ENCODE data around the gene DNAI1.
"Not testable (repeated sequence)": the region's sequence is repeated elsewhere in the genome, so short reads cannot be mapped to it uniquely, and the experiment has no call there.

Gene DNAI1

DNA sequence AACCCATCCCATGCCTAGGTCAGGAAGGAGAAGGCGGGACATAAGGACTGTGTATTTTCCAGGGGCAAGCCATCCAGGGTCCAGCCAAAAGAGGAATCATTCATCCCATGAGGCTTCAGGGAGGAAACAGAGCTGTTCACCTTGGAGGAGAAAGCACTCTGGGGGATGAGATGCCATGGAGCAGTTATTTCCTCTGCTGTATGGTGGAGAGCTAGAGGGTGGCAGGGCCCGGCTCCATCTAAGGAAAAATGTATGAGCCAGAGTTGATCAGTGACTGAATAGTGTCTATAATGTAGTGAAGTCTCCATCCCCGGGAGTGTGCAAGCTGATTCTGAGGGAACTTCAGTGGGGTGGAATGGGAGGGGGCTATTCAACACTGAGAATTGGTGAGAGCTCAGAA is 56.2 kb downstream of the DNAI1 start:
- no peak for DNase-seq

DNA sequence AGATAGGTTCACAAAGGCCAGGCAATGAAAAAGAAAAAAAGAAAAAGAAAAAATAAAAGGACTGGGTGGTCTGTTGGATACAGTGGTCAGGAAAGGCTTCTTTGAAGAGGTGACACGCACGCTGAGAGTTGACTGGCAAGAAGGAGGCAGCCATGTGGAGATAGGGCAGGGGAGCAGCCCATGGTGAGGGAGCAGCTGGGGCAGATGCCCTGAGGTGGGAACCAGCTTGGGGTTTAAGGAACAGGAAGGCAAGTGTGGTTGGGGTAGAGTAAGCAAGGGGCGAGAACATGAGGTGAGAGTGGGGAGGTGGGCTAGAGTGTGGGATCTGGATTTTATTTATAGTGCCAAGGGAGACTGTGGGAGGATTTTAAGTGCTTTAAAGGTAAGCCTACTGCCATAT is 57.4 kb downstream of the DNAI1 start:
- no peak for DNase-seq

DNA sequence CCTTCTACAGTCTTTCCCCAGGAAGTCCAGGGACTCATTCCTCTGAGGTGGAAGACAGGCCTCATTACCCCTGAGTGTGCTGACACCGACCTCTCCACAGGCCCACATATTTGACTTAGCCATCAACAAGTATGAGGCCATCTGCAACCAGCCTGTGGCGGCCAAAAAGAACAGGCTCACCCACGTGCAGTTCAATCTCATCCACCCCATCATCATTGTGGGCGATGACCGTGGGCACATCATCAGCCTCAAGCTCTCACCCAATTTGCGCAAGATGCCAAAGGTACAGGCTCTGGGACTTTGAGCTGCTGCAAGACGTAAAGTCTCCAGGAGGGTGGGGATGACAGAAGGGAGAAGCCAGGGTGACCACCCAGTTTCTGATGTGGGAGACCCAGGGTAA is 58.6 kb downstream of the DNAI1 start:
- DNase-seq, result no peak

DNA sequence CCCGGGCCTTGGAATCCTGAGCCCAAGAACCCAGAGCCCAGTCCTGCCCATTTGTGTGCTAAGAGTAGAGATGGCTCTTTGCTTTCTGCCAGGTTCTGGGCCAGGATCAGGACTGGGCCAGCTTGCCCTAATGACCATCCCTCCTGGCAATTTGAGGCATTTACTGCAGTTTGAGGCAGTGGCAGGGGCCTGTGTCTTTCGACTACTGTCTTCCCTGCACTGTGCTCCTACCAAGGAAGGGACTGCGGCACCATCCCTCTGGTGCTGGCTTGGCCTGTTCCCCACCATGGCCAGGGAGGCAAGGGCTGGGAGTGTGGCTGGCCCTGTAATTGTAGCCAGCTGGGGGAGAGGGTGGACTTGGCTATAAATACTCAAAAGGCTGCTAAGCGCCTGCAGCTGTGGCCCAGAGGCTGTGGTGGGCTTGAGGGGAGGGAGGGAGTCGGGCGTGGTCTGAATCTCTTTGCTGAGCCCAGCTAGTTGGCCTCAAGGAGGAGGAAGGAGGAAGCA is 59.6 kb downstream of the DNAI1 start:
- no peak for DNase-seq

DNA sequence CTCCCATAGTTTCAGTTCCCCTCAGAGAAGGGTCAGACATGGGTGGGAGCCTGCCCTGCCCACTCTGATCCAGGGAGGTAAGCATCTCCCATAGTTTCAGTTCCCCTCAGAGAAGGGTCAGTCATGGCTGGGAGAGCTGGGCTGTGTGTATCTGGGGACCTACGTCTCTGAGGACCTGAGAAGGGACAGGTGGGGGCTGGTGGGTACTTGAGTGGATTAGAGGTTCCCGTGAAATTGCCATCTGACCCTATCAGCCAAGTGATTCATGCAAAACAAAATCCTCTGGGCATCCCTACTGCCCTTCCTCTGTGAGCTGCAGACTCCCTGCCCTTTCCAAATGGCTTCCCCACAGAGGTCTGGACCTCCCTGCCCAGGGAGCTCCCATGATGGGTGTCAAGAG is 60.3 kb downstream of the DNAI1 start:
- DNase-seq, result no peak

DNA sequence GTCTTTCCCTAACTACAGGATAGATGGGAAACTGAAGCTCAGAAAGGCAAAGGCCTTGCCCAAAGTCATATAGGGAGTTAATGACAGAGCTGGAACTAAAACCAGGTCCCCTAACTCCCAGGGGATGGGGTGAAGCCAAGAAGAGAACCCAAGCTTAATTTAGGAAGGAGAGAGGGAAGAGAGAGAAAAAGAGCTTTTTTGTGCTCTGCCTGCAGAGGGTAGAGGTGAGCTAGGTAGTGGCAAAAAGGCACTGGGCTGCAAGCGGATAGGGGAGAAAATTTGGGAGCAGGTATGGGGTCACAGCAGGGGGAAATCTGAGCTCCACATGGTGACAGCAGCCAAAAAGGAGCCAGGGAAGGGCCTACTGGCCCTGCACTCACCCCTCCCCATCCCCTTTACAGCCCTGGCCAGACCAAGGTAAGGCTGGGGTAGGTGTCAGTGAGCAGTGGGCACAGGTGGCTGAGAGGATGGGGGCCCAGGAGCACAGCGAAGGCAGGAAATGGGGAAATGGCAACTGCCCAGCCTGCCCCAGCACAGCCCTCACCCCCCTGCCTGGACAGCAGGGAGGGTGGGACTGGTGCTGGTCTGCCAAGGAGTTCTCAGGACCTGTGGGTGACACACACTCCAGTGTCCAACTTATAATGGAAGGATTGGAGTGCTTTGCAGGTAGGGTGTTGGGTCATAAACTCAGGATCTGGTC is 60.9 kb downstream of the DNAI1 start:
- no peak for DNase-seq

DNA sequence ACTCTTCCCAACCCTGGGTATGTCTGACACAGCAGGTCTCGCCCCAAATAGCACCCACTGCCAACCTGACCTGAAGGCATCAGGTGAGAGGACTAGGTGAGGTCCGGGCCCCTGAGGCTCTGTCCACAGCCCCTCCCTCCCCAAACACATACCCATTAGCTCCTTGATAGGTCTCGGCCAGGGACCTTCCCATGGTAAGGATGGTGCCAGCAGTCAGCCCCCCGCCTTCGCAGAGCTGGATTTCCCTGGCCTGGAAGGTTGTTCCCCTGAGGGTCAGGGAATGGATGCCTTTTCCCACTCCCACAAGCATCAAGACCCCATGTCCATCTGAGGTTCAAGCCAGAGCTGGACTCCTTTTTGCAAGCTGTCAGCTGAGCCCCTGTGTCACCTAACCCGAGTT is 61.5 kb downstream of the DNAI1 start:
- no peak for DNase-seq

DNA sequence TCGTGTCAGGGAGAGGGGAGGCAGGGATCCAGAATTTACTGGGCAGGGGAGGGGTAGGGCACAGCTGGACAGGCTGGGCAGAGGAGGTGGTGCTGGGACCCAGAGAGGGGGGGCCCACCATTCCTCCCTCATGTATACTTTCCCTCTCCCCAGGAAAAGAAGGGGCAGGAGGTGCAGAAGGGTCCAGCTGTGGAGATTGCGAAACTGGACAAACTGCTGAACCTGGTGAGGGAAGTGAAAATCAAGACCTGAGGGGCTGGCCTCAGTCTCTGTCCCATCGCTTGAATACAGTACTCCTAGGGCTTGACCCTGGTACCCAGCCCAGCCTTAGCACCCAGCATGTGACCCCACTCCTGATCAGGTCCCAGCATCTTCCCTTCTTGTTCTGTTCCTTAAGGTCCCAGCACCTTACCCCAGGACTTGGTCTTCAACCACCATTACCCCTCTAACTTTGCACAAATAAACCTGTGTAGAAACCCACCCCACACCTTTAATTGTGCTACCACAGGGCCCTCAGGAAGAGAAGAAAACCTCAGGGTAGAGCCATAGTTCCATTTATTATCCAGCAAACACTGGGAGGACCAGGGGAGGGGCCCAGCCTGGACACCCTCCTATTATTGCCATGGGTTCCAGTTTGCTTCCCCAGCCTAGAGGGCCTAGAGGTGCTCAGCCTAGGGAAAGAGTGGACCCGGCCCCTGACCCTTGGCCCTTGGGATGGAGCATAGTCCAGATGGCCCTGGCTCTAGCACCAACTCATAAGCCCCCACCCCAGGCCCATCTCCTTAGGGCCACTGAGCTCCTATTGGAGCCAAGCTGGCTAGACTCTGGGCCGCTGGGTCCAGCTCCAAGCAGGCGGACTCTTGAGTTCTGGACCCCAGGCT is 62.1 kb downstream of the DNAI1 start:
- DNase-seq, result no peak

DNA sequence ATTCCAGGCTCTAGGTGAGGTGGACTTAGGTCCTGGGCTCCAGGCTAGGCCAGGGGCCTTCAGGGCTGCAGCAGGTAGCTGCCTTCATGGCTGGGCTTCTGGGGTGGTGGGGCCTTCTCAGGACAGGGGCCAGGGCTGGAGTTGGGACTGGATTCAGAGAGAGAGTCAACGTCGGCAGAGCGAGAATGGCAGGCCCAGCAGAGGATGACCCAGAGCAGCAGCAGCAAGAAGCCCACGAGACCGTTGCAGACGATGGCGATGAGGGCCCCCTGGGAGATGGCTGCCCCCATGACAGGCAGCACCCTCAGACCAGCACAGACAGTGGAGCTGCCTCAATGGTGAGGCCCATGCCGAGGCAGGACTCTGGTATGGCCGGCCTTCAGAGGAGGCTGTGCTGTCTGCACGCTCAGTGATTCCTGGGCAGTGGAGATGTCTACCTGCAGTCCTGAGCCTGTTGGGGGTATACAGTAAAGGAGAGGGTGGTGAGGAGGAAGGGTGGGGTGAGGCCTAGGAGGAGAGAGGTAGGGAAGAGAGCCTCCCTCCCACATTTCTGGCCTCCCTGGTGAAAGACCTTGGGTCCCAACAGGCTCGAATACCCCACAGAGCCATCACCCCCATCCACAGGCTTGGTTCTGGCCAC is 62.9 kb downstream of the DNAI1 start:
- no peak for DNase-seq

DNA sequence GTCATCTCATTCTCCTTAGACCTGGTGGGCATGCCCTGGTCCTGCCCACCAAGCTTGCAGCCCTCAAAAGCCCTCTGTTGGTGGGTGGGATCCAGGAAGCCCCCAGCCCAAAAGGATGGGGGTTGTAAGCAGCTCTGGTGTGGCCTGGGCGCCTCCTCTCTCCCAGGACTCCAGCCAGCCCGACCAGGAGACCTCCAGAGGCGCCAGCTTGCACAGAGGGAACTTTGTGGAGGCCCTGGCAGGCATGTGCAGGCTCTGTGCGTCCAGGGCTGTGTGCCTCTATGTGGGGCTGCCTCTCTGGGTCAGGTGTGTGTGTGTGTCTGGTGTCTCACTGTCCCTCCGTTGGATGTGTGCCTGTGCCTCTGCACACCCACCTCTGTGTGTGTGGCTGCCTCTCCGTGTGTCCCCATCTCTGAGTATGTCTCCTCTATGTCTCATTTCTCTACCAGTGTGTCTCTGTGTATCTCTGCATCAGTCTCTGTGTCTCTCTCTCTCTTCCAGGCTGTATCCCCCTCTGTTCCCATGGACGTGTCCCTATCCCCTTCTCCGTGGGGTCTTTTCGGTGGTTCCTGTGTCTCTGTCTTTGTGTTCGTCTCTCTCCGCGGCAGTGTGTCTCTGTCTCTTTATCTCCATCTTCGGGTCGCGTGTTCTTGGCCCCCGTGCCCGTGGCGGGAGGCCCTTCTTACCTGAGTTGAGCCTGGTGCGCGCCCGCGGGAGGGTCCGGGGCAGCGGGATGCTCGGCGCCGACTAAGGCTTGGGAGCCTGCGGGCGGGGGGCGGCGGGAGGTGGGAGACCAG is 63.7 kb downstream of the DNAI1 start:
- no peak for DNase-seq

DNA sequence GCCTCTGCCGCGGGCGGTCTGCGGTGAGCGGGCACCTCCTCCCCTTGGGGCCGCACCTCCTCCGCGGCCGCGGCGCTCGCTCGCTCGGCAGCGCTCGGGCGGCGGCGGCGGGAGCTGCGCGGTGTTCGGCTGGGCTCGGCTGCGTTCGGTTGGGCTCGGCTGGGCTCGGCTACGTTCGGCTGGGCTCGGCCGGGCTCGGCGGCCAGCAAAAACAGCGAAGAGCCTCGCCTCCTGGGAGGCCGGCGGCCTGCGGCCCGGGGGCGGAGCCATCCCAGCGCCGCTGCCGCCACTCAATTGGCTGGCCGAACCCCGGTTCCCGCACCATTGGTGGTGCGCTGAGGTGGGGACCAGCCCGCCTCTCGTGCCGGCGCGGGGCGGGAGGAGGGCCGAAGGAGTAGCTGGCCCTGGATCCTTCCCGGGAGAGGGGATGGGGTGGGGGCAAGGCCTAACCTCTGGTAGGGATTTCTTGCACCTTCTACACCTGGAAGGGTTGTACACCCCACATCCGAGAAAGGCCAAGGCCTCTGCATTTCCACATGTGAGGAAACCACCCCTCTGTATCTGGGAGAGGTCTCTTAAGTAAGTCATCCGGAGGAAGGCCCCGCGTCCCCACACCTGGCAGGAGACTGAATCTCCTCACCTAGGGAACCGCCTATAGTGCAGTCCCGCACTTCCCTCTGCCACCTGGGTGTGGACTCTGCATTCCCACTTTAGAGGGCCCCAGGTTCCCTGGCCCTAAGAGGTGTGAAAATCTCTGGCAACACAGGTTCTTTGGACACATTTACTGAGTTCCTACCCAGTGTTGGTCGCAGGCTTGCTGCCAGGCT is 64.6 kb downstream of the DNAI1 start, which contains the start of gene ENHO:
TSS of gene ENHO (minus strand) at position 20 of the 827 bp plus-strand sequence. CDS start 1,295 bp downstream, outside the sequence.
- DNase-seq, result peak; percentile 94

DNA sequence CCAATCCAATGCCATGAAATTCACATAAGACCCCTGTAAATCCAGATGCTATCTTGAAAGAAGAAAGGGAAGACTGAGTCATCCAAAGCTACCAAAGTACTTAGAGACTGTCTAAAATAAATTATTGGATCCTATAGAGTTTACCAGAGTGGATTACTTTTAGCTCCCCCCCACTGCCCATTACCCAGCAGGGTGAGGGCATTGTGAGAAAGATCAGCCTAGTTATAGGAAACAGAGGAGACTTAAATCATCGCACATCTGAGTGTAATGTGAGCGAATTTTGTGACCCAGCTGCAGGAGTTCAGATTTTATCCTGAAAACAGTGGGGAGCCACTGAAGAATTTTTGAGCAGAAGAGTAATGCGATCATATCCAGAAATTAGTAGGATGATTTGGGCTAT is 65.7 kb downstream of the DNAI1 start:
- no peak for DNase-seq

DNA sequence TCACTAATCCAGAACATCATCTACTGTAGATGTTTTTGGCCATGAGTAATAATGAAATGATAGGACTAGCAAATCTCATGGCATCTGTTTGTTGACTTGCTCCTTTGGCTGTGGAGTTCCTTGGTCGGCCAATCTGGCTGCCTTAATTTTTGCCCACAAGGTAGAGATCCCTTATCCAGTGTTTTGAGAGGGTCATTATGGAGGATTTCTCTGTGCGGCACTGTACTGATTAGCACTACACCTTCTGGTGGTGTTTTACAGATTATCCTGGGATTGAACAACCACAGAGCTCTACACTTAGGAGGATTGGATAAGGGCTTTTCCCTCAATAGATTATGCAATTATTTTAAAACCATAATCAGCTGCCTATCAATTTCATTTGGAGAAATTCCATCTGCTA is 67.4 kb downstream of the DNAI1 start:
- no peak for DNase-seq

DNA sequence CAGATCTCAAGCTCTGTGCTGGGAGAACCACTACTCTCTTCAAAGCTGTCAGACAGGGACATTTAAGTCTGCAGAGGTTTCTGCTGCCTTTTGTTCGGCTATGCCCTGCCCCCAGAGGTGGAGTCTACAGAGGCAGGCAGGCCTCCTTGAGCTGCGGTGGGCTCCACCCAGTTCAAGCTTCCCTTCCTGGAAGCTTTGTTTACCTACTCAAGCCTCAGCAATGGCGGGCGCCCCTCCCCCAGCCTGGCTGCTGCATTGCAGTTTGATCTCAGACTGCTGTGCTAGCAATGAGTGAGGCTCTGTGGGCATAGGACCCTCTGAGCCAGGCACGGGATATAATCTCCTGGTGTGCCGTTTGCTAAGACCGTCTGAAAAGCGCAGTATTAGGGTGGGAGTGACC is 73.4 kb downstream of the DNAI1 start:
- not testable (repeated sequence) for DNase-seq

DNA sequence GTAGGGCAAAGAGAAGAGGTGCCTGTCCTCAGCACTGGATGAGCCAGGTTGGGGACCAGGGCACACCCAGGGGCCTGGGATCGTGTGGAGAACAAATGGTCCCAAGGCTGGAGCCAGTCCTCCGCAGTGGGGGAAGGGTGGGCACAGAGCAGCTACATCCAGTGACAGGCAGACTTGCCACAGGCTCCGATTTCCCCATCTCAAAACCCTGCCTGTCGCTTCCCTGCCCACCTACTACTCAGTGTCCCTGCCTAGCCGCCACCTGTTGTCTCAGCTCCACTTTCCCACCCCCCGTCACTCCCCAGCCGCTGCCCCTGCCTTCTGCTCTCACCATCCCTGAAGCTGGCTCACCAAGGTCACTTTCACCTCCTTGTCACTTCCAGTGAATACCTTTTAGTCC is 78.1 kb downstream of the DNAI1 start:
- DNase-seq, result no peak

DNA sequence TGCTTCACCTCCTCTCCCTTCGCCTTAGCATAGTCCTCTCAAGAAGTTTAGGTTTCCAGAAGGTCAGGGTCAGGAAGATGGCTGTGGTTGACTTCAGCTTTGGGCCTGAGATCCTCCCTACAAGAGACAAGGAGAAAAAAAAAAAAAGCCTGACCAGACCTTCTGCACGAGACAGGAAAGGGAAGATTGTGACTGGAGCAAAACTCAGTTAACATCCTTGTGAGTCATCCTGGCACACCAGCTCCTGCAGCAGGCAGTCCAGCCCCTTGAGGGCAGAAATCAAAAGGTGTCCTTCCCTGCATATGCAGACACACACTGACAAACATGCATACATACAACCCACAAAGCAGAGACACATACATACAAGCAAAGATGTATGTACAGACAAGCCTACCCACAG is 82.2 kb downstream of the DNAI1 start:
- DNase-seq, result no peak

DNA sequence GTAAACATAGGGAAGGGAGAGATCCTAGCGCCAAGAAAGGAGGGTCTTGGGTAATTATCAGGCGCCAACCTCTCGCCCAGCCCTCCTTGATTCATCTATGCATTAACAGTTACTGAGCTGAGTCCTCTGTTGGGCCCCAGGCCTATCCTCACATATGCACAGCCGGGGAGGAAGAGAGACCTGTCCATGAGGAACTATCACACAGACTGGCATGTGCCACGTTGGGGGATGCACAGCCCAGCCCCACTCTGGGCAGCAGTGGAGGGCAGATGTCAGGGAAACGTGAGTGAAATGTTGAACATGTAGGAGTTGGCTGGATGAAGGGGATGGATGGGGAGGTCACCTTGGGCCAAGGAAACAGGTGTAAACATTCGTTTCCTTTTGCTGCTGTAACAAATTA is 82.9 kb downstream of the DNAI1 start:
- DNase-seq, result no peak

DNA sequence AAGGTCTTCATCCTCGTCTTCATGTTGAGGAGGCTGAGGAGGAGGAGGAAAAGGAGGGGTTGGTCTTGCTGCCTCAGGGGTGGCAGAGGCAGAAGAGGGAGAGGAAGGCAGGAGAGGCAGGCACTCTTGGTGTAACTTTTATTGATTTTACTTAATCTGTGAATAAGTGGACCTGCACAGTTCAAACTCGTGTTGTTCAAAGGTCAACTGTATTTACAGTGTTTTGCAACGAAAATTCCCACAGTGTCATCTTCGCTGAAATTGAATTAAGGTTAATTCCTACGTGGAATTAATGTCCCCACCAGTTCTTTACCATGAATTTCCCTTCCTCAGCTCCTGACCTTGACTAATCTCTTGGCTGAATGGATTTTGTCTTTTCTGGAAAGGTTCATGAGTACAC is 85.4 kb downstream of the DNAI1 start:
- DNase-seq, result no peak

DNA sequence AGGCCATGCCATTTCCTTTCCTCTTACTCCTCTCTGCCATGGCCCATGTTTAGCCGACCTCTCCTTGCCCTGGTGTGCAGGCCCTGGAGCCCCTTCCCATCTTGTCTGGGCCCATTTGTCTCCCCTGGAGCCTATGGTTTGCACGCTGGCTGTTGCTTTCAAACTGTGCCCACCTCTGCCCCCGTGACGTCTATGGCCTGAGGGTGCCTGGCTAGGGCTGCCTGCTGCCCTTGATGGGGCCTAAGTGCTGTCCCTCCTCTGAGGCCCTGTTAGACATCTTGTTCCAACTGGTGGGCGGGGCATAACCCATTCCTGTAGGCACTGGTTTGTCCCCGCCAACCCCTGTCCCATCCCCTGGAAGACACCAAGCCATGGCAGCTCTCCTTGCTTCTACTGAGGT is 86.9 kb downstream of the DNAI1 start:
- no peak for DNase-seq

DNA sequence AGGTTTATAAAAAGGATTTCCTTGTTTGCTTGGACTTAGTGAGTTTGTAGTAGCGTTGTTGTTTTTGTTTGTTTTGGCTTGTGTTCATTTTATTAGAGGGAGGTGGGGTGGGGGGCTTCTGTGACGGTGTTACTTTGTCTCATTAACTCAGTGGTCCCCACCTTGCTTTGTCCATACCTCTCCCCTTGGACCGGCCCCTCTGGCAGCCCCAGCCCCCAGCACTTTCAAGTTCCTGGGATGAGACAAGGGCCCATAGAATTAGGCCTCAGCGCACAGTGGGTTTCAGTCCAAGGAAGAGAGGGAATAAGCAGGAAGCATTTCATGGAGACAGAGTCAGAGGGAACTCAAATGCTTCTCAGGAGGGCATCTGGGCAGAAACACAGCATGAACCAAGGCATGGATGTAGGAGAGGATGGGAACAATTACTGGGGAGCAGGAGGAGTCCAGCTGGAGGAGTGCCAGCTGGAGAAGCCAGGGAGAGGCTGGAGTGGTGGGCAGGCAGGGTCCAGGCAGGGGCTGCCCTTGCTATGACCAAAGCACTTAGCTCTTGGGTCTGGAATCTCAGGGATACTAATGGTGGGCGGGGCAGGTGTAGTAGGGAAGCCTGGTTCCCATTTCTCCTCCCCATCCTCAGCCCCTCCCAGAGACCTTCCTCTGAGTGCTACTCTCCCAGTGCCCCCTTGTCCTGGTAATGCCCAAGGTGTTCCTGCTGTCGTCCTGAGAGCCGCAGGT is 87.7 kb downstream of the DNAI1 start:
- no peak for DNase-seq

Measured in CD4-positive, alpha-beta T cell treated with Interleukin-12 subunit alpha and Interleukin-12 subunit beta, for 1 hour (primary cell).